Measurements from ENCODE around the gene STAC2. TPM values are rescaled to one million over a fixed set of nuclear protein-coding genes. Genes with fewer than 3 reads are reported as not detected.

Gene STAC2
- total and polyA plus RNA-seq, 7 donors: 0.07 to 1.2 (median 0.32) TPM; not detected in 1

DNA sequence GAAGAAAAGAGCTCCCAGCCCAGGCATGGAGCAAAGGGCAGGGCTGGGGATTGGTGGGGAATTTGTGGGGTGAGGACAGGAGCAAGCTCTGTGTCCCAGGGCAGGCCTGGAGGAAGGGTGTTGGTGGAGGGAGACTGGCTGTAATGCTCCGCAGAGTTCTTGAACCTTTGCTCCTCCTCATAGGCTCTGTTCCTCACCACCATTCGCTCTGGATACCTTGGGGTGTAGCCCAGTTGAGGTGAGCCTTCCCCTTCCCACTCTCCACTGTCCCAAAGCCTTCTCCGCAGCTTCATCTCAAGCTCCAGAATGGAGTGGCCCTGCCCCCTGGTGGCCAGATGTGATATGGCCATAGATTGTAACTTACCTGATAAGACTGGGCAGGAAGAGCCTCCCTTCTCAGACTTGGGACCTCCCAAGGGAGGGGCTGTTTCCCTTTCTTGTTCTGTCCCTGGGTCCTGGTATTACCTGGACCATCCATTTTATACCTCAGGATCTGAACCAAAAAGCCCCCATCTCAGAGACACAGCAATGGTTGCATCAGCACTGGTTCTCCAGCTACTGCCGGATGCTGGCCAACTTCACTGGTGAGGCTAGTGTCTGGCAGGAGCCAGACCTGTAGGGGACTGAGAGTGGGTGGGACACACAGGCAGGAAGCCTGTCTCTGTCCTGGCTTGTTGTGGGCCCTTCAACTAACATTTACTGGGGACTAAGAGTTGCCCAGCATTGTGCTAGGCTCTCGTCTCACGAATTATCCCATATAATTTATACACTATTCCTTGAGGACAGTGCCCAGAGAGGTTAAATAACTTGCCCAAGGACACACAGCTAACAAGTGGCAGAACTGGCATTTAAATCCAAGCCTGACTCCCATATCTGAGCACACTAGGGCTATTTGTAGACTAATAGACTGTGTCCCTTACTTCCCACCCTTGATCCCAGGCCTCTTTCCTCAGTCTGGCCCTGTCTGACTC is 19.1 kb upstream of the STAC2 start:
- Histone ChIP-seq H3K9me3 (no peaks in the 10 kb centered on the region), H3K36me3 (ENCODE audit: insufficient read depth in 1 of 2, low read depth in 1 of 2) (no peaks in the 10 kb centered on the region), H3K27me3 (ENCODE audit: insufficient read depth in 3 of 3, low read length in 2 of 3) (no peaks in the 10 kb centered on the region), H3K4me3 (no peak overlapping the region), H3K27ac (no peak overlapping the region), H3K4me1 (peaks cover 4% of the 10 kb centered on the region)
- WGBS, 3 donors: 38 to 40% (median 39%) methylated on average over 6 of the region's 6 CpGs
- ATAC-seq (peak; percentile 87 to 95 (median 94)), DNase-seq (peak; percentile 84 to 90)
- intact Hi-C loops (cut with DNase I): loop anchor here (1.0 to 5.0 kb wide), 5 partner anchors 37 to 263 kb away; no protein-coding TSS in a partner anchor
- TF ChIP-seq CTCF (IDR thresholded peaks at IDR 0.05): peak; percentile 98

DNA sequence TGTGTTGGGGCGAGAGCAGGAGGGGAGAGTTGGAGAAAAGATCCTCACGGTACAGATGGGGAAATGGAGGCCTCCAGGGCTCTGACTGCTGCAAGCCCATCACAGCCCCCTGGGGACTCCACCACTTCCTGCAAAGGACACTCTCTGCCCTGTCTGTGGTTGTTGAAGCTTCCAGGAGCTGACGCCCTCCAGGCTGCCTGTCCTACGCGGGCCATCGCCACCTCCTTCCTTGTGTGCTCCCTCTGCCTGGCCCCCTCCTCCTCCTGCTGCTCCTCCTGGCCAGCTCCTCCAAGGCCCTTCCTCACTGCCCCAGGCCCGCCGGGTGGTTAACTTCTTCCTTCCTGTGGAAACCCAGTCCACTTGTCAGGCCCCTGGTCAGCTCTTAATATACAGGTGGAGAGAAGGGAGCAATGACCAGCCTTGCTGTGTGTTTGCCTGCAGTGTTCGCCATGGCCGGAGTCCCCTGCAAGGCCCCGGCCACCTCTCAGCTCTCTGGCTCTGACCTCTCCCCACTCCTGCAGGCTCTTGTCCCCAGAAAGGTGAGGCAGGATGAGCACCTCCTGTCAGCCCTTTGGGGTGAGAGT is 18.4 kb upstream of the STAC2 start:
- no peaks in the 10 kb centered on the region for H3K27me3 ChIP-seq (ENCODE audit: insufficient read depth in 3 of 3, low read length in 2 of 3)
- H3K36me3 ChIP-seq (ENCODE audit: insufficient read depth in 1 of 2, low read depth in 1 of 2): no peaks in the 10 kb centered on the region
- H3K4me3 ChIP-seq: no peak overlapping the region
- intact Hi-C loops (cut with DNase I): loop anchor here (1.0 to 5.0 kb wide), 5 partner anchors 36 to 262 kb away; no protein-coding TSS in a partner anchor
- DNase-seq (no peak), ATAC-seq (peak in 2 of 4 donors; percentile 2 to 15)
- WGBS, 3 donors: 43 to 56% (median 55%) methylated on average over 11 of the region's 11 CpGs
- TF ChIP-seq CTCF (IDR thresholded peaks at IDR 0.05): no peak
- H3K27ac ChIP-seq: no peak overlapping the region
- H3K9me3 ChIP-seq: no peaks in the 10 kb centered on the region
- H3K4me1 ChIP-seq: peaks cover 4% of the 10 kb centered on the region

DNA sequence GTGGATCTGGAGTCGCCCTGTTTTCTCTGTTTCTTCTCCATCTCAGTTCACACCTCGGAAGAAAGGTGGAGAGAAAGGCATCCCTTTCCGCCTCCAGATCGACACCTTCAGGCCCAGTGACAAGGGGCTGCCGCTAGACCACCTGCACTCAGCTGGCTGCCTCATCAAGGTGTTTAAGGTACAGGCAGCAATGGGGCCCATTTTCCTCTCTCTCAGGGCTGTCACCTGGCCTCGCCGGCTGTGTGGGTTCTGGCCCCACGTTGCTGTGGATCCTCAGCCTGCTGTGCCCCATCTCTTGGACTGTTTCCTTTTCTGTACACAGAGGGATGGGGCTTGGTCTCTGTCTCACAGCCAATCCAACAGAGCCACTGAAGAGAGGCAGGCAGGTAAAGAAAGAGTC is 17.4 kb upstream of the STAC2 start:
- no peak for TF ChIP-seq CTCF (IDR thresholded peaks at IDR 0.05)
- Histone ChIP-seq H3K27ac (no peak overlapping the region), H3K27me3 (ENCODE audit: insufficient read depth in 3 of 3, low read length in 2 of 3) (no peaks in the 10 kb centered on the region), H3K4me1 (peaks cover 10% of the 10 kb centered on the region), H3K4me3 (no peak overlapping the region), H3K9me3 (no peaks in the 10 kb centered on the region), H3K36me3 (ENCODE audit: insufficient read depth in 1 of 2, low read depth in 1 of 2) (no peaks in the 10 kb centered on the region)
- DNase-seq (no peak), ATAC-seq (no peak)
- 80 to 84% (median 82%) methylated on average over 8 of the region's 8 CpGs for WGBS, 3 donors
- intact Hi-C loops (cut with DNase I): loop anchor here (5.0 kb wide), 2 partner anchors 36 to 261 kb away; no protein-coding TSS in a partner anchor

- 78 to 90% (median 81%) methylated on average over 5 of the region's 5 CpGs for WGBS, 3 donors
- DNase-seq (no peak), ATAC-seq (no peak)
- Histone ChIP-seq H3K36me3 (ENCODE audit: insufficient read depth in 1 of 2, low read depth in 1 of 2) (no peaks in the 10 kb centered on the region), H3K27me3 (ENCODE audit: insufficient read depth in 3 of 3, low read length in 2 of 3) (no peaks in the 10 kb centered on the region), H3K27ac (no peak overlapping the region), H3K4me3 (no peak overlapping the region), H3K4me1 (peaks cover 11% of the 10 kb centered on the region), H3K9me3 (no peaks in the 10 kb centered on the region)
- no peak for TF ChIP-seq CTCF (IDR thresholded peaks at IDR 0.05)
- intact Hi-C loops (cut with DNase I): loop anchor here (5.0 kb wide), 2 partner anchors 33 to 258 kb away; no protein-coding TSS in a partner anchor
Measured at GRCh38 chr17:39240631-39241030, 14.9 kb upstream of the STAC2 start.

All from psoas muscle (tissue), 8 donors.